ENCODE data around the gene TMEM252. TPM values are rescaled to one million over a fixed set of nuclear protein-coding genes. Genes with fewer than 3 reads are reported as not detected.

The TMEM252 gene
- total RNA-seq, 1 donor from 2014 or later = not detected

DNA sequence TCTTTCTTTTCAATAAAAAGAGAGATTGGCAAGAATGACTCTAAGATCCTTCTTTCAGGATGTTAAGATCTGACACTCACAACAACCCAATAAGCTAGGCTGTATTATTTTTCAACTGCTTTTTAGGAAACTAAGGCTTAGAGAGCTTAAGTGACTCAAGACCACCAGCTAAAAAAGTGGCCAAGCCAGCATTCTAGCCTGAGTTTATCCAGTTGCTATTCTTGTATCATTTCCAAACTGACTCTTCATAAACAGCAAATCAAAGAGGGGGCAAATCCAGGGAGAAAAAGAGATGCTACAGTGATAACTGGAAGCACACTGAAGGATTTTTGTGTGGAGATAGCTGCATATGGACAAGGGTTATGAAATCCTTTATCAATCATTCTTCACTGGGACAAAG is 47.1 kb downstream of the TMEM252 start:
- no peak for FAIRE-seq

DNA sequence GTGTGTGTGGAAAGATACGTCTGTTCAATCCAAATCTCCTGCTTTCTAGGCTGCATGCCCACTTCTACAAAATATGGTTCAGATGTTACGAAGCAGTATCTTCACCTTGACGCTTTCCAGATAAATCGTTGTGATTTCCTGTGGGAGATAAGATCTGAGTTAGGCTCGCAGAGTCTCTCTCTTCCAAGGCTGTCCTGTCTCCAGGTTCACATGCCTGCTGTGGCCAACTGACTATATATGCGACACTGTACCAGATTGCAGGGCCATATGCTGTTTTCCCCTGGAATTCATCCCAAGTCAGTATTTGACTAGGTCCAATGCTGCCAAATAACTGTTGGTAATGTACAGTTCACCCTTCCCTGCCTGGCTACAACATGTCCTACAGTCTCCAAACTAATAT is 47.9 kb downstream of the TMEM252 start:
- Histone ChIP-seq H3K9me3 (ENCODE audit: insufficient read depth, low read depth, low read length) (no peaks in the 10 kb centered on the region), H3K4me3 (ENCODE audit: insufficient read depth, low read depth, low read length) (no peak overlapping the region), H4K20me1 (ENCODE audit: insufficient read depth, low read length) (no peaks in the 10 kb centered on the region), H2AFZ (ENCODE audit: low read depth, low read length) (no peak overlapping the region), H3K4me2 (ENCODE audit: low read length) (no peak overlapping the region), H3K4me1 (ENCODE audit: insufficient read depth, low read length) (peaks cover 5% of the 10 kb centered on the region), H3K9ac (ENCODE audit: low read length) (no peak overlapping the region), H3K36me3 (ENCODE audit: insufficient read depth, low read length) (no peaks in the 10 kb centered on the region), H3K27me3 (ENCODE audit: insufficient read depth, low read length) (peaks cover 4% of the 10 kb centered on the region), H3K27ac (ENCODE audit: low read depth, low read length) (no peak overlapping the region), H3K79me2 (ENCODE audit: insufficient read depth, low read length) (no peaks in the 10 kb centered on the region)
- DNase-seq (ENCODE audit: low read depth) (no peak), FAIRE-seq (no peak)
- Mint-ChIP-seq H3K36me3 (ENCODE audit: low read depth, unreplicated experiment) (no peaks in the 10 kb centered on the region), H3K27ac (ENCODE audit: unreplicated experiment) (no peak overlapping the region), H3K27me3 (ENCODE audit: low read depth, unreplicated experiment) (peaks cover 26% of the 10 kb centered on the region), H3K4me1 (ENCODE audit: low read depth, unreplicated experiment) (peaks cover 12% of the 10 kb centered on the region), H3K9me3 (ENCODE audit: unreplicated experiment) (peaks cover 2% of the 10 kb centered on the region), H3K4me3 (ENCODE audit: unreplicated experiment) (no peak overlapping the region)
- TF ChIP-seq EZH2 (IDR thresholded peaks at IDR 0.05; ENCODE audit: insufficient read depth, low read length) = no peak
- TF ChIP-seq, protein P1, sequence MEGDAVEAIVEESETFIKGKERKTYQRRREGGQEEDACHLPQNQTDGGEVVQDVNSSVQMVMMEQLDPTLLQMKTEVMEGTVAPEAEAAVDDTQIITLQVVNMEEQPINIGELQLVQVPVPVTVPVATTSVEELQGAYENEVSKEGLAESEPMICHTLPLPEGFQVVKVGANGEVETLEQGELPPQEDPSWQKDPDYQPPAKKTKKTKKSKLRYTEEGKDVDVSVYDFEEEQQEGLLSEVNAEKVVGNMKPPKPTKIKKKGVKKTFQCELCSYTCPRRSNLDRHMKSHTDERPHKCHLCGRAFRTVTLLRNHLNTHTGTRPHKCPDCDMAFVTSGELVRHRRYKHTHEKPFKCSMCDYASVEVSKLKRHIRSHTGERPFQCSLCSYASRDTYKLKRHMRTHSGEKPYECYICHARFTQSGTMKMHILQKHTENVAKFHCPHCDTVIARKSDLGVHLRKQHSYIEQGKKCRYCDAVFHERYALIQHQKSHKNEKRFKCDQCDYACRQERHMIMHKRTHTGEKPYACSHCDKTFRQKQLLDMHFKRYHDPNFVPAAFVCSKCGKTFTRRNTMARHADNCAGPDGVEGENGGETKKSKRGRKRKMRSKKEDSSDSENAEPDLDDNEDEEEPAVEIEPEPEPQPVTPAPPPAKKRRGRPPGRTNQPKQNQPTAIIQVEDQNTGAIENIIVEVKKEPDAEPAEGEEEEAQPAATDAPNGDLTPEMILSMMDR (IDR thresholded peaks at IDR 0.05; ENCODE audit: insufficient read depth, low read depth, low read length) = no peak

More for the DNA sequence above, 47.1 kb downstream of the TMEM252 start:
- Mint-ChIP-seq H3K27me3 (ENCODE audit: low read depth, unreplicated experiment) (peaks cover 31% of the 10 kb centered on the region), H3K4me1 (ENCODE audit: low read depth, unreplicated experiment) (peaks cover 14% of the 10 kb centered on the region), H3K27ac (ENCODE audit: unreplicated experiment) (no peak overlapping the region), H3K9me3 (ENCODE audit: unreplicated experiment) (peaks cover 2% of the 10 kb centered on the region), H3K36me3 (ENCODE audit: low read depth, unreplicated experiment) (no peaks in the 10 kb centered on the region), H3K4me3 (ENCODE audit: unreplicated experiment) (no peak overlapping the region)
- Histone ChIP-seq H3K36me3 (ENCODE audit: insufficient read depth, low read length) (no peaks in the 10 kb centered on the region), H3K27me3 (ENCODE audit: insufficient read depth, low read length) (peaks cover 4% of the 10 kb centered on the region), H3K4me1 (ENCODE audit: insufficient read depth, low read length) (peaks cover 5% of the 10 kb centered on the region), H3K9ac (ENCODE audit: low read length) (no peak overlapping the region), H3K79me2 (ENCODE audit: insufficient read depth, low read length) (no peaks in the 10 kb centered on the region), H4K20me1 (ENCODE audit: insufficient read depth, low read length) (no peaks in the 10 kb centered on the region), H3K4me3 (ENCODE audit: insufficient read depth, low read depth, low read length) (no peak overlapping the region), H3K27ac (ENCODE audit: low read depth, low read length) (no peak overlapping the region), H3K4me2 (ENCODE audit: low read length) (no peak overlapping the region), H3K9me3 (ENCODE audit: insufficient read depth, low read depth, low read length) (no peaks in the 10 kb centered on the region), H2AFZ (ENCODE audit: low read depth, low read length) (no peak overlapping the region)
- no peak for TF ChIP-seq EZH2 (IDR thresholded peaks at IDR 0.05; ENCODE audit: insufficient read depth, low read length)
- TF ChIP-seq, protein P1 (IDR thresholded peaks at IDR 0.05; ENCODE audit: insufficient read depth, low read depth, low read length) = no peak
- DNase-seq (ENCODE audit: low read depth) = no peak

DNA sequence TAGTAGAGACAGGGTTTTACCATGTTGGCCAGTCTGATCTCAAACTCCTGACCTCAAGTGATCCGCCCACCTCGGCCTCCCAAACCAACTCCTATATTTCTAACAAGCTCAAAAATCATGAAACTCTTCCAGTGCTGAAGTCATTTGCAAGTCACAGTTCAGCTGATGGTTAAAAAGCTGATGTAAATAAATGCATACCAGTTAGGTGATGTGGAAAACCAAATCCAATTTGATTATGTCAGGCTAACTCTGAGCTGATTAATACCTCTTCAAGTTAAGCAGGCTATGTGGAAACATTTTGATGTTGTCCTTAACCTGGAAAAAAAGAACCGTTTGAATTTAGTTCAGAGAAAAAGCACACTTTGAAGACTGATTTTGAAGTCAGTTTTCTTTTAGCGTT is 51.0 kb downstream of the TMEM252 start:
- FAIRE-seq (no peak), DNase-seq (ENCODE audit: low read depth) (peak; percentile 64)
- H3K79me2 ChIP-seq (ENCODE audit: insufficient read depth, low read length) = no peaks in the 10 kb centered on the region
- no peak overlapping the region for H3K27ac ChIP-seq (ENCODE audit: low read depth, low read length)
- no peaks in the 10 kb centered on the region for H3K36me3 ChIP-seq (ENCODE audit: insufficient read depth, low read length)
- Mint-ChIP-seq H3K9me3 (ENCODE audit: unreplicated experiment) (peaks cover 6% of the 10 kb centered on the region), H3K36me3 (ENCODE audit: low read depth, unreplicated experiment) (no peaks in the 10 kb centered on the region), H3K27me3 (ENCODE audit: low read depth, unreplicated experiment) (peaks cover 11% of the 10 kb centered on the region), H3K4me3 (ENCODE audit: unreplicated experiment) (no peak overlapping the region), H3K27ac (ENCODE audit: unreplicated experiment) (no peak overlapping the region), H3K4me1 (ENCODE audit: low read depth, unreplicated experiment) (peaks cover 12% of the 10 kb centered on the region)
- no peaks in the 10 kb centered on the region for H3K27me3 ChIP-seq (ENCODE audit: insufficient read depth, low read length)
- TF ChIP-seq, protein P1 (IDR thresholded peaks at IDR 0.05; ENCODE audit: insufficient read depth, low read depth, low read length) = no peak
- no peak for TF ChIP-seq EZH2 (IDR thresholded peaks at IDR 0.05; ENCODE audit: insufficient read depth, low read length)
- H3K9me3 ChIP-seq (ENCODE audit: insufficient read depth, low read depth, low read length) = no peaks in the 10 kb centered on the region
- H3K4me3 ChIP-seq (ENCODE audit: insufficient read depth, low read depth, low read length) = no peak overlapping the region
- H3K4me1 ChIP-seq (ENCODE audit: insufficient read depth, low read length) = peaks cover 5% of the 10 kb centered on the region
- no peak overlapping the region for H3K9ac ChIP-seq (ENCODE audit: low read length)
- H2AFZ ChIP-seq (ENCODE audit: low read depth, low read length) = no peak overlapping the region
- no peak overlapping the region for H3K4me2 ChIP-seq (ENCODE audit: low read length)
- H4K20me1 ChIP-seq (ENCODE audit: insufficient read depth, low read length) = no peaks in the 10 kb centered on the region

Data from astrocyte (in vitro differentiated cells and primary cell).